Stimulated activated CD4-positive, alpha-beta T cell treated with anti-CD3 and anti-CD28 coated beads, Interleukin-4, amount 100 ng/mL, for 4 hours (primary cell): ENCODE results near the gene RIPOR3.

Experiments used
- DNase-seq, 2 experiments: peaks; one replicate each; pipeline ENCODE4 v3.0.0-alpha.2; 2020

The RIPOR3 gene, protein sequence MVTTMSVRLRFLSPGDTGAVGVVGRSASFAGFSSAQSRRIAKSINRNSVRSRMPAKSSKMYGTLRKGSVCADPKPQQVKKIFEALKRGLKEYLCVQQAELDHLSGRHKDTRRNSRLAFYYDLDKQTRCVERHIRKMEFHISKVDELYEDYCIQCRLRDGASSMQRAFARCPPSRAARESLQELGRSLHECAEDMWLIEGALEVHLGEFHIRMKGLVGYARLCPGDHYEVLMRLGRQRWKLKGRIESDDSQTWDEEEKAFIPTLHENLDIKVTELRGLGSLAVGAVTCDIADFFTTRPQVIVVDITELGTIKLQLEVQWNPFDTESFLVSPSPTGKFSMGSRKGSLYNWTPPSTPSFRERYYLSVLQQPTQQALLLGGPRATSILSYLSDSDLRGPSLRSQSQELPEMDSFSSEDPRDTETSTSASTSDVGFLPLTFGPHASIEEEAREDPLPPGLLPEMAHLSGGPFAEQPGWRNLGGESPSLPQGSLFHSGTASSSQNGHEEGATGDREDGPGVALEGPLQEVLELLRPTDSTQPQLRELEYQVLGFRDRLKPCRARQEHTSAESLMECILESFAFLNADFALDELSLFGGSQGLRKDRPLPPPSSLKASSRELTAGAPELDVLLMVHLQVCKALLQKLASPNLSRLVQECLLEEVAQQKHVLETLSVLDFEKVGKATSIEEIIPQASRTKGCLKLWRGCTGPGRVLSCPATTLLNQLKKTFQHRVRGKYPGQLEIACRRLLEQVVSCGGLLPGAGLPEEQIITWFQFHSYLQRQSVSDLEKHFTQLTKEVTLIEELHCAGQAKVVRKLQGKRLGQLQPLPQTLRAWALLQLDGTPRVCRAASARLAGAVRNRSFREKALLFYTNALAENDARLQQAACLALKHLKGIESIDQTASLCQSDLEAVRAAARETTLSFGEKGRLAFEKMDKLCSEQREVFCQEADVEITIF

DNA sequence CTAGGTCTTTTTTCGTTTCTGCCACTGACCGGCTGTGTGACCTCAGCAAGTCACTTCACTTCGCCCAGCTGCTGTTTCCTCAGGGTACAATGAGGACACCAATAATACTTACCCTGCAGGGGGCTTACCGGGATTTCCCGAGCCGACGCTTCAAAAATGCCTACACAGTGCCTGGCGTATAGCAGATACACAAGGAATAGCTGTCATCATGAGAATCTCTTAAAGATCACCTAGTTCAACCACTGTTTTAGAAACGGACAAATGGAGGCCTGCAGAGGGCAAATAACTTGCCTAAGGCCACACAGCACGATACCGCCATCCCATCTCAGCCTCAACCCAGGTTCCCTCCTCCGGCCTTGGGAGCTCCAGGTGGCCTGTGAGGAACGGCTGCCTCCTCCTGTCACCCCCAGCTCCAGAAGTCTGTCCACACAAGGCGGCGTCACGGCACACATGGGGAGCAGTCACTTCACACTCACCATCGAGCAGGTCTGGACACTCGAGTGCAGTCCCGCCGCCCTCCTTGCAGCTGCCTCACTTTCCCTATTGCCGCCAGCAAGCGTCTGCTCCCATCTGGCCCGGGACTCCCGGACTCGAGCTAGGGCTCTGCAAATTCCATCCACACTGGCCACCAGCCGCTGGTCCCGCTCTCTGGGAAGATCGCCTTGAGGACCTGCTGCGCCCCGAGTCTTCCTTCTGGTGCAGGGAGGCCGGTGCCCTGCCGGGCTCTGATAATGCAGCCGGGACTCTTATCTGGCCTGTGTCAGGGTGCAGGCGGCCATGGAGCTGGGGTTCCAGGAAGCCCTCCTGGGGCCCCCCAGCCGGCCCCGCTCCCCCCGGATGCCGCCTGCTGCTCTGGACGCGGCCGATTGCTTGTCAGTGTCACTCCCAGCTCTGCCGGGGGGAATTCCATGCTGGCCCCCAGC, at the start of gene RIPOR3:
Gene RIPOR3 (minus strand): TSS at position 893 of the 923 bp plus-strand sequence. CDS start 414 bp downstream, at position 479.
- no peak for DNase-seq

GRCh38 chr20:50737352-50737751, 46.0 kb upstream of the RIPOR3 start:
- DNase-seq: no peak

DNA sequence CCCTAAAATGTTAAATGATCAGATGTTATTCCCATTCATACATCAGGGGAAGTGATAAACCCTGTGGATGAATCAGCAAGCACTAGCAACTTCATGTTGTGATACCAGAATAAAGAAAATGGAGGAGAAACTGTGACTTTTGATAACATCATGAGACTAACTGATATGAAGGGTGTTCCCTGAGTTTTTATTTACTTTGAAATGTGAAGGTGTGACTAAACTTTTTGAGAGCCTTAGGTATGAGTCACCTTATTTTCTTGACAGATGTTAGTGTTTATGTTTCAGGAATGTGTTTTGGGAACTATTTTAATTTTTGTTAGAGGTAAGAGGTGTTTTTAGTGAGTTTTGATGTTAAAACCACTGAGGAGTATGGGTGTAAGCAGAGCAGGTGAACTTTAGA, 44.5 kb upstream of the RIPOR3 start:
- DNase-seq: no peak

- DNase-seq: no peak
These were observed 43.7 kb upstream of the RIPOR3 start for GRCh38 chr20:50734730-50735679.

GRCh38 chr20:50733644-50734349, 42.5 kb upstream of the RIPOR3 start:
- no peak for DNase-seq

GRCh38 chr20:50731930-50732690, 40.8 kb upstream of the RIPOR3 start:
- DNase-seq: no peak

GRCh38 chr20:50731055-50731929, 40.0 kb upstream of the RIPOR3 start, which contains the start of gene PARD6B:
PARD6B (plus strand) TSS chr20:50731580; CDS start chr20:50731787, 207 bp downstream.
- peak; percentile 100 for DNase-seq

- no peak for DNase-seq
These were observed 39.4 kb upstream of the RIPOR3 start for GRCh38 chr20:50730765-50731054.

DNA sequence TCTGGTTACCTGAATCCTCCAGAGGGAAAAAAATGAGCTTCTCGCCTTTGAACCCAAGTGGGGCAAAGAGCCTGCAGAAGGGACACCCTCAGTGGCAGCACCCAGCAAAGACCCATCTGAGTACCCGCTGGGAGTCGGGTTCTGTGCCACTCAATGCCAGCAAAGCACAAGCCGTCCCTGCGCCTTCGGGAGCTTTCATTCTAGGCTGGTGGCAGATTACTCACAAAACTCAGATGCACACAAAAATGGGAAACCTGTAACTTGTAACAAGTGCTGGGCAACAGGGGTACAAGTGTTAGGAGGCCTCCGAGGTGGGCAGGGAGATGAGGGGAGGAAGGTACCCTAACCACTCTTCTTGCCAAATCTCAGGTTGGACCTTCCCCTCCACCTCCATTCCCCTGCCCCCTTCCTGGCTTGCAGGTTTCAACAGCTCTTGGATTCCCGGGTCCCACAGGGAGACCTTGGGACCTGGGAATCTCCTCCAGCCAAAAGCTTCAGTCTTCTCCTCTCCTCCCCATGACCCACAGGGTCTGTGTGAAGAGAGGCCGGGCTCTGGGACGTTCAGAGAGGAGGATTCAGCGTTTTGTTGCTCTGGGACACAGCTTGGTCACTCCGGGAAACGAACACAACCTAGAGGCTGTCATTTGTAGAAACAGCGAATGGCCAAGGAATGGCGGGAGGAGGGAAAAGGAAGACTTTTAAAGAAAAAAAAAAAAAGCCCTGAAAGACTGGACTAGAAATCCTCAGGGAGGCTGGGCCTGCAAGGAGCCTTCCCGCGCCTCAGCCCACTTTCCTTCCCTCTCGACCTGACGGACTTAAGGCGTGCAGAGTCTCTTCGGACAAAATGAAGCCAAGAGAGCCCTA, 38.8 kb upstream of the RIPOR3 start:
- no peak for DNase-seq

GRCh38 chr20:50728981-50729874, 37.9 kb upstream of the RIPOR3 start:
- no peak for DNase-seq

- DNase-seq: no peak
These were observed 37.2 kb upstream of the RIPOR3 start for GRCh38 chr20:50728486-50728980.

GRCh38 chr20:50727792-50728485, 36.6 kb upstream of the RIPOR3 start:
- DNase-seq: no peak

GRCh38 chr20:50726955-50727791, 35.8 kb upstream of the RIPOR3 start:
- DNase-seq: no peak

- no peak for DNase-seq
These were observed 34.3 kb upstream of the RIPOR3 start for GRCh38 chr20:50725724-50726005.
